ENCODE results near the gene PLAU. TPM values are rescaled to one million over a fixed set of nuclear protein-coding genes. Genes with fewer than 3 reads are reported as not detected.
A peak's percentile ranks its signal among the peaks of the same experiment; 100 is the strongest.

The PLAU gene
- total and polyA plus RNA-seq, 9 of the 15 experiments (the other 6 are each of a cell fraction or from before 2014, with no cell fraction given) = 2.1 to 16.9 (median 3.3) TPM

- Histone ChIP-seq H3K4me1 (replicated peaks in 1 of 2; ENCODE audit: control insufficient read depth in 2 of 2, insufficient read depth in 2 of 2, low read length in 2 of 2) (peaks cover 35 to 36% of the 10 kb centered on the region in 2 experiments), H3K9me1 (ENCODE audit: control insufficient read depth, insufficient read depth, low read length) (no peaks in the 10 kb centered on the region), H3K27ac (ENCODE audit: extremely low read depth, low read depth, low read length) (peak overlapping the region; percentile 72), H3K9me3 (replicated peaks; ENCODE audit: control insufficient read depth, insufficient read depth, low read depth, low read length) (peaks cover 5% of the 10 kb centered on the region; the same call in 1 of the 2 replicates), H3K79me2 (ENCODE audit: control insufficient read depth, insufficient read depth, low read length) (no peaks in the 10 kb centered on the region), H3K36me3 (ENCODE audit: control insufficient read depth, insufficient read depth, low read length) (no peaks in the 10 kb centered on the region), H4K20me1 (replicated peaks; ENCODE audit: control insufficient read depth, insufficient read depth, low read length) (no peaks in the 10 kb centered on the region), H3K4me2 (ENCODE audit: insufficient read depth, low read length) (peak overlapping the region; percentile 73), H3K27me3 (ENCODE audit: control insufficient read depth in 2 of 2, insufficient read depth in 2 of 2, low read length in 2 of 2) (no peaks in the 10 kb centered on the region), H3K9ac (ENCODE audit: insufficient read depth in 1 of 2, low read depth in 2 of 2, low read length in 2 of 2) (peak overlapping the region; percentile 59 to 87), H2AFZ (ENCODE audit: low read depth, low read length) (peak overlapping the region; percentile 56), H3K4me3 (no peak overlapping the region; the same call in 1 of the 2 replicates)
- ChIA-PET CTCF (ENCODE audit: low intra/inter-chr PET ratio) (interaction anchor here (0.8 kb wide), 2 partner anchors 70 to 124 kb away, joined by 3 read pairs; no protein-coding TSS in a partner anchor), POLR2A (interaction anchor here (0.6 to 3.2 kb wide), 12 partner anchors 9 to 77 kb away, joined by 3 to 10 read pairs (median 4); partner anchors contain the start of genes PLAU and VCL)
- WGBS (ENCODE audit: insufficient coverage, low coverage, missing lambda C conversion rate) = 3% methylated on average over 9 of the region's 9 CpGs
- intact Hi-C loops (cut with micrococcal nuclease) (loop anchor here (2.0 to 5.0 kb wide), 2 partner anchors 42 to 101 kb away; partner anchors contain the start of gene VCL), in situ Hi-C loops (cut with MboI) (no loop called here)
- BruUV-seq (replicated peaks) = no TSS peak
- ATAC-seq (peak; percentile 85), DNase-seq (ENCODE audit: extremely low read depth in 1 of 4, low spot score in 3 of 4) (peak; percentile 44 to 92 (median 67)), FAIRE-seq (peak; percentile 94)
- TF ChIP-seq PRPF4 (IDR thresholded peaks at IDR 0.05; ENCODE audit: insufficient read depth, low read depth, low read length, poor library complexity, severe bottlenecking) (no peak), CREM (IDR thresholded peaks at IDR 0.05; ENCODE audit: low read depth) (peak; percentile 78), PHF20 (IDR thresholded peaks at IDR 0.05; ENCODE audit: partially characterized antibody) (no peak), E2F3 (CRISPR knock-in tag; IDR thresholded peaks at IDR 0.05) (no peak), ZZZ3 (IDR thresholded peaks at IDR 0.05) (no peak), ZBTB1 (CRISPR knock-in tag; IDR thresholded peaks at IDR 0.05; ENCODE audit: borderline replicate concordance, low read depth) (no peak), FOS (IDR thresholded peaks at IDR 0.05; ENCODE audit: extremely low read depth, insufficient read length) (no peak), ARID3B (CRISPR knock-in tag; IDR thresholded peaks at IDR 0.05; ENCODE audit: borderline replicate concordance) (no peak), CC2D1A (IDR thresholded peaks at IDR 0.05) (peak; percentile 67; the same call in 1 of the 2 replicates), CBX3 (IDR thresholded peaks at IDR 0.05; ENCODE audit: borderline replicate concordance in 1 of 2, low read length in 2 of 2) (peak in 1 of 2 experiments; percentile 69; a peak in 1 of 3 replicates), PURB (CRISPR knock-in tag; IDR thresholded peaks at IDR 0.05; ENCODE audit: low read depth) (no peak), ZNF551 (CRISPR knock-in tag; IDR thresholded peaks at IDR 0.05) (no peak), EWSR1 (IDR thresholded peaks at IDR 0.05; ENCODE audit: borderline replicate concordance, low read depth, partially characterized antibody) (no peak), GATA2 (CRISPR knock-in tag; IDR thresholded peaks at IDR 0.05) (peak; percentile 80), CBFA2T2 (conservative IDR thresholded peaks at IDR 0.05) (peak; percentile 87), IRF2 (CRISPR knock-in tag; IDR thresholded peaks at IDR 0.05) (no peak)
- TF ChIP-seq, protein P1, sequence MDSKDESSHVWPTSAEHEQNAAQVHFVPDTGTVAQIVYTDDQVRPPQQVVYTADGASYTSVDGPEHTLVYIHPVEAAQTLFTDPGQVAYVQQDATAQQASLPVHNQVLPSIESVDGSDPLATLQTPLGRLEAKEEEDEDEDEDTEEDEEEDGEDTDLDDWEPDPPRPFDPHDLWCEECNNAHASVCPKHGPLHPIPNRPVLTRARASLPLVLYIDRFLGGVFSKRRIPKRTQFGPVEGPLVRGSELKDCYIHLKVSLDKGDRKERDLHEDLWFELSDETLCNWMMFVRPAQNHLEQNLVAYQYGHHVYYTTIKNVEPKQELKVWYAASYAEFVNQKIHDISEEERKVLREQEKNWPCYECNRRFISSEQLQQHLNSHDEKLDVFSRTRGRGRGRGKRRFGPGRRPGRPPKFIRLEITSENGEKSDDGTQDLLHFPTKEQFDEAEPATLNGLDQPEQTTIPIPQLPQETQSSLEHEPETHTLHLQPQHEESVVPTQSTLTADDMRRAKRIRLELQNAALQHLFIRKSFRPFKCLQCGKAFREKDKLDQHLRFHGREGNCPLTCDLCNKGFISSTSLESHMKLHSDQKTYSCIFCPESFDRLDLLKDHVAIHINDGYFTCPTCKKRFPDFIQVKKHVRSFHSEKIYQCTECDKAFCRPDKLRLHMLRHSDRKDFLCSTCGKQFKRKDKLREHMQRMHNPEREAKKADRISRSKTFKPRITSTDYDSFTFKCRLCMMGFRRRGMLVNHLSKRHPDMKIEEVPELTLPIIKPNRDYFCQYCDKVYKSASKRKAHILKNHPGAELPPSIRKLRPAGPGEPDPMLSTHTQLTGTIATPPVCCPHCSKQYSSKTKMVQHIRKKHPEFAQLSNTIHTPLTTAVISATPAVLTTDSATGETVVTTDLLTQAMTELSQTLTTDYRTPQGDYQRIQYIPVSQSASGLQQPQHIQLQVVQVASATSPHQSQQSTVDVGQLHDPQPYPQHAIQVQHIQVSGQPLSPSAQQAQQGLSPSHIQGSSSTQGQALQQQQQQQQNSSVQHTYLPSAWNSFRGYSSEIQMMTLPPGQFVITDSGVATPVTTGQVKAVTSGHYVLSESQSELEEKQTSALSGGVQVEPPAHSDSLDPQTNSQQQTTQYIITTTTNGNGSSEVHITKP (IDR thresholded peaks at IDR 0.05; ENCODE audit: partially characterized antibody) = no peak
These were observed 45.8 kb downstream of the PLAU start for GRCh38 chr10:73956476-73957359.

All from K562 (cell line).